ENCODE measurements around the gene SLC35F1. TPM values are rescaled to one million over a fixed set of nuclear protein-coding genes. Genes with fewer than 3 reads are reported as not detected.

Gene SLC35F1
- total and polyA plus RNA-seq, 2 experiments from 2014 or later = 0.04 to 0.43 TPM

DNA sequence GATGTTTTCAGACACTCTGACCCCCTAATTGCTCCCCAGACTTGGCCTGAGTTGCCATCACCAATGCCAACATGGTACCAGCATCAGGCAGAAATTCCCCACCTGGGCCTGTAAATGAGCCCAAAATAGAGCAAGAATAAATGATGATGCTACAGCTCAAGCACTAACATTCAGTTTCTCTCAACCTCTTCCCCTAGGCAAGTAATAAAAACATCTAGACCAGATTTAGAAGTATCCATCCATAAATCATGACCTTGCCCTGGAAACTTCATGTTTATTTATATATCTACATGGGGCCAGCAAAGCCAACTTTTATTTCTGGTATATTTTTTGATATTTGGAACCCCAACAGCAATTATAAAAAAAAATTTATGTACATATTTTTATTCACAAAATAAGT lies 419.6 kb downstream of the SLC35F1 start:
- no peak overlapping the region for H2AFZ ChIP-seq
- H3K79me2 ChIP-seq = no peaks in the 10 kb centered on the region
- no peaks in the 10 kb centered on the region for H3K9me3 ChIP-seq (ENCODE audit: low read depth)
- DNase-seq (ENCODE audit: low spot score) = no peak
- no peaks in the 10 kb centered on the region for H3K9me2 ChIP-seq (replicated peaks; ENCODE audit: insufficient read depth)
- no peak overlapping the region for H3K4me3 ChIP-seq
- H3K36me3 ChIP-seq (replicated peaks; ENCODE audit: insufficient read depth, low read depth) = no peaks in the 10 kb centered on the region
- no peak overlapping the region for H3K4me2 ChIP-seq
- TF ChIP-seq, protein P1, sequence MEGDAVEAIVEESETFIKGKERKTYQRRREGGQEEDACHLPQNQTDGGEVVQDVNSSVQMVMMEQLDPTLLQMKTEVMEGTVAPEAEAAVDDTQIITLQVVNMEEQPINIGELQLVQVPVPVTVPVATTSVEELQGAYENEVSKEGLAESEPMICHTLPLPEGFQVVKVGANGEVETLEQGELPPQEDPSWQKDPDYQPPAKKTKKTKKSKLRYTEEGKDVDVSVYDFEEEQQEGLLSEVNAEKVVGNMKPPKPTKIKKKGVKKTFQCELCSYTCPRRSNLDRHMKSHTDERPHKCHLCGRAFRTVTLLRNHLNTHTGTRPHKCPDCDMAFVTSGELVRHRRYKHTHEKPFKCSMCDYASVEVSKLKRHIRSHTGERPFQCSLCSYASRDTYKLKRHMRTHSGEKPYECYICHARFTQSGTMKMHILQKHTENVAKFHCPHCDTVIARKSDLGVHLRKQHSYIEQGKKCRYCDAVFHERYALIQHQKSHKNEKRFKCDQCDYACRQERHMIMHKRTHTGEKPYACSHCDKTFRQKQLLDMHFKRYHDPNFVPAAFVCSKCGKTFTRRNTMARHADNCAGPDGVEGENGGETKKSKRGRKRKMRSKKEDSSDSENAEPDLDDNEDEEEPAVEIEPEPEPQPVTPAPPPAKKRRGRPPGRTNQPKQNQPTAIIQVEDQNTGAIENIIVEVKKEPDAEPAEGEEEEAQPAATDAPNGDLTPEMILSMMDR (IDR thresholded peaks at IDR 0.05; ENCODE audit: poor library complexity) = no peak
- TF ChIP-seq EZH2phosphoT487 (IDR thresholded peaks at IDR 0.05; ENCODE audit: low read depth, severe bottlenecking, unreplicated experiment) (no peak), EZH2 (IDR thresholded peaks at IDR 0.05; ENCODE audit: borderline replicate concordance) (no peak)
- H4K20me1 ChIP-seq (ENCODE audit: insufficient read depth, poor library complexity, severe bottlenecking) = no peaks in the 10 kb centered on the region
- no peak overlapping the region for H3K27ac ChIP-seq
- no peaks in the 10 kb centered on the region for H3K27me3 ChIP-seq
- no peaks in the 10 kb centered on the region for H3K4me1 ChIP-seq (ENCODE audit: insufficient read depth)

DNA sequence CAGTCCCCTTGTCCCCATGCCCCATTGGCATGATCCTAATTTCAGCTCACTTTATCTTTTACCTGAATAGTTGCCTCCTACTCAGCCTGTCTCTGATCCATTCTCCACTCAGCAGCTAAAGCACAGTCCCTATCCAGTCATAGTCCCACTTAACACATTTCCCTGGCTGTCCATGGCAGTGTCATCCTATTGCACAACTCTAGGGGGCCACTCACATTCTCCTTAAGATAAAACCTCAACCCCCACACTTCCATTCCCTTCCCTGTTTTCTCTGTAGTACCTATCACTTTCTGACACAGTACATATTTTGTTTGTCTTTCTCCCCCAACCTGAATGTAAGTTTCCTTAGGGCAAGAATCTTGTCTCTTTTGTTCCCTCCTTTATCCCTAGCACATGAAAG lies 420.2 kb downstream of the SLC35F1 start:
- no peak for DNase-seq (ENCODE audit: low spot score)
- TF ChIP-seq EZH2 (IDR thresholded peaks at IDR 0.05; ENCODE audit: borderline replicate concordance) (no peak), EZH2phosphoT487 (IDR thresholded peaks at IDR 0.05; ENCODE audit: low read depth, severe bottlenecking, unreplicated experiment) (no peak)
- TF ChIP-seq, protein P1 (IDR thresholded peaks at IDR 0.05; ENCODE audit: poor library complexity) = no peak
- Histone ChIP-seq H3K36me3 (replicated peaks; ENCODE audit: insufficient read depth, low read depth) (no peaks in the 10 kb centered on the region), H3K27me3 (no peaks in the 10 kb centered on the region), H4K20me1 (ENCODE audit: insufficient read depth, poor library complexity, severe bottlenecking) (no peaks in the 10 kb centered on the region), H2AFZ (no peak overlapping the region), H3K9me3 (ENCODE audit: low read depth) (no peaks in the 10 kb centered on the region), H3K79me2 (no peaks in the 10 kb centered on the region), H3K4me1 (ENCODE audit: insufficient read depth) (no peaks in the 10 kb centered on the region), H3K9me2 (replicated peaks; ENCODE audit: insufficient read depth) (no peaks in the 10 kb centered on the region), H3K4me2 (no peak overlapping the region), H3K27ac (no peak overlapping the region), H3K4me3 (no peak overlapping the region)

DNA sequence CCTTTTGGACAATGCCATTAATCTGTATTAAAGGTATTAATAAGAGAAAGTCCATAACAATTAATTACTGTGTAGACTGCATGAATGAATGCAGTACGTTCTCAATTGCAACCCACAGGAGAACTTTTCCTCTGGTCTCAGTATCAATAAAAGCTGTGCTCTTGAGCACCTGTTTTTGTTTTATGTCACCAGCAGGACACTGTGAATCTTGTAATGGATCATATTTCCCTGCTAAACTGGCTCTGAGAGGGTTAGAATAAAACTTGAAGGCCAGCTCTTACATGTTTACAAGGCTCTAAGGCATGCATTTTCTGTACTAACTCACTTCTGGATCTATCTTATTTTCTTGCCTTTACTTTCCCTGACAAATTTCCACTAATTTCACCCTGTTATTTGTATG lies 426.7 kb downstream of the SLC35F1 start:
- H3K4me2 ChIP-seq = no peak overlapping the region
- H3K9me3 ChIP-seq (ENCODE audit: low read depth) = no peaks in the 10 kb centered on the region
- H3K9me2 ChIP-seq (replicated peaks; ENCODE audit: insufficient read depth) = no peaks in the 10 kb centered on the region
- 65% methylated on average over 1 of the region's 1 CpG for WGBS (ENCODE audit: low lambda C conversion rate, missing lambda C conversion rate)
- H3K4me1 ChIP-seq (ENCODE audit: insufficient read depth) = no peaks in the 10 kb centered on the region
- no peaks in the 10 kb centered on the region for H4K20me1 ChIP-seq (ENCODE audit: insufficient read depth, poor library complexity, severe bottlenecking)
- H3K27me3 ChIP-seq = no peaks in the 10 kb centered on the region
- no peaks in the 10 kb centered on the region for H3K79me2 ChIP-seq
- no peaks in the 10 kb centered on the region for H3K36me3 ChIP-seq (replicated peaks; ENCODE audit: insufficient read depth, low read depth)
- no peak overlapping the region for H3K4me3 ChIP-seq
- no peak overlapping the region for H3K27ac ChIP-seq
- TF ChIP-seq, protein P1 (IDR thresholded peaks at IDR 0.05; ENCODE audit: poor library complexity) = no peak
- TF ChIP-seq EZH2phosphoT487 (IDR thresholded peaks at IDR 0.05; ENCODE audit: low read depth, severe bottlenecking, unreplicated experiment) (no peak), EZH2 (IDR thresholded peaks at IDR 0.05; ENCODE audit: borderline replicate concordance) (no peak)
- no peak for DNase-seq (ENCODE audit: low spot score)
- no peak overlapping the region for H2AFZ ChIP-seq

DNA sequence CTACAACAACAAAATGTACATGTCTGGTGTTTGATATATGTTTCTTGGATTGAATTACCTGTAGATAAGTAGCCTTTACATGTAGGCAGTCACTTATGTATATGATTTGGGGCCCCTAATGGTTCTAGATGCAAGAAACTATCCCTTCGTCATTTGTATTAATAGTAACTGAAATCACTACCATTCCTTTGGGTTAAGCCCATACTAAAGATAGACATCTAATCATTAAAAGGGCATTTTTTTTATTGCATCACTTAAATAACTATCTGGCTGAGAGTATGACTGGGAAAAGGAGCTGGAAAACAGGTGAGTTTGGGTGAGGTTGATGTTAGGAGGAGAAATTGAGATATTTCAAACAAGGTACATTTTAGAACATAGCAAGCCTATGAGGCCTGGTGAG lies 427.6 kb downstream of the SLC35F1 start:
- Histone ChIP-seq H4K20me1 (ENCODE audit: insufficient read depth, poor library complexity, severe bottlenecking) (no peaks in the 10 kb centered on the region), H3K4me2 (no peak overlapping the region), H3K9me2 (replicated peaks; ENCODE audit: insufficient read depth) (no peaks in the 10 kb centered on the region), H2AFZ (no peak overlapping the region), H3K36me3 (replicated peaks; ENCODE audit: insufficient read depth, low read depth) (no peaks in the 10 kb centered on the region), H3K4me1 (ENCODE audit: insufficient read depth) (no peaks in the 10 kb centered on the region), H3K27me3 (no peaks in the 10 kb centered on the region), H3K27ac (no peak overlapping the region), H3K4me3 (no peak overlapping the region), H3K79me2 (no peaks in the 10 kb centered on the region), H3K9me3 (ENCODE audit: low read depth) (no peaks in the 10 kb centered on the region)
- WGBS (ENCODE audit: low lambda C conversion rate, missing lambda C conversion rate) = 94% methylated on average over 1 of the region's 1 CpG
- DNase-seq (ENCODE audit: low spot score) = no peak
- TF ChIP-seq, protein P1 (IDR thresholded peaks at IDR 0.05; ENCODE audit: poor library complexity) = no peak
- TF ChIP-seq EZH2phosphoT487 (IDR thresholded peaks at IDR 0.05; ENCODE audit: low read depth, severe bottlenecking, unreplicated experiment) = no peak
- no peak for TF ChIP-seq EZH2 (IDR thresholded peaks at IDR 0.05; ENCODE audit: borderline replicate concordance)

Measured in hepatocyte (in vitro differentiated cells).